Astrocyte of the cerebellum (primary cell): ENCODE data around the gene TMCC1.

ENCODE experiments used
- DNase-seq: peaks from one replicate; pipeline ENCODE4 v3.0.0-alpha.2; 2011; ENCODE audit warnings: low read depth
- H3K4me3 ChIP-seq: 2 replicates; pipeline ENCODE4 v1.5.1; 2011; ENCODE audit warnings: mild to moderate bottlenecking, low read depth, low read length, moderate library complexity
- CTCF ChIP-seq: IDR thresholded peaks from 2 replicates; pipeline ENCODE4 v1.5.1; 2012; ENCODE audit warnings: low read length, low read depth, moderate library complexity, mild to moderate bottlenecking; ENCODE audit errors: missing control alignments
- in situ Hi-C: cut with HindIII; loops from 2 replicates; pipeline ENCODE4 v1.10.0; 2017; ENCODE audit warnings: low sequenced_read_pairs

The TMCC1 gene

GRCh38 chr3:129897026-129897425 is 3.5 kb upstream of the TMCC1 start:
- TF ChIP-seq CTCF = no peak
- DNase-seq = no peak
- no peak overlapping the region for H3K4me3 ChIP-seq
- in situ Hi-C loops = no loop called here

GRCh38 chr3:129892857-129893580 is 492 bp downstream of the TMCC1 start:
- peak overlapping the region; percentile 88 for H3K4me3 ChIP-seq
- no peak for DNase-seq
- no peak for TF ChIP-seq CTCF
- in situ Hi-C loops = no loop called here

- no peak for TF ChIP-seq CTCF
- DNase-seq = no peak
- H3K4me3 ChIP-seq = peak overlapping the region; percentile 88
- in situ Hi-C loops = no loop called here
Measured at GRCh38 chr3:129892486-129892856, 1.0 kb downstream of the TMCC1 start.

- no peak for TF ChIP-seq CTCF
- in situ Hi-C loops = no loop called here
- no peak for DNase-seq
- H3K4me3 ChIP-seq = no peak overlapping the region
Measured at GRCh38 chr3:129890891-129891290, 2.6 kb downstream of the TMCC1 start.

- no peak overlapping the region for H3K4me3 ChIP-seq
- no peak for TF ChIP-seq CTCF
- no peak for DNase-seq
- in situ Hi-C loops = no loop called here
Measured at GRCh38 chr3:129890125-129890524, 3.4 kb downstream of the TMCC1 start.

- in situ Hi-C loops = no loop called here
- no peak for TF ChIP-seq CTCF
- no peak overlapping the region for H3K4me3 ChIP-seq
- peak; percentile 85 for DNase-seq
Measured at GRCh38 chr3:129888771-129889170, 4.7 kb downstream of the TMCC1 start.
